CD4-positive, alpha-beta T cell treated with Interleukin-4 for 1 hour (primary cell): ENCODE measurements around the gene CLCN6.
A peak's percentile ranks its signal among the peaks of the same experiment; 100 is the strongest.

Experiments
- DNase-seq, 2 donors: peaks; one replicate each; pipeline ENCODE4 v3.0.0-alpha.2; 2020 to 2022

Gene CLCN6

DNA sequence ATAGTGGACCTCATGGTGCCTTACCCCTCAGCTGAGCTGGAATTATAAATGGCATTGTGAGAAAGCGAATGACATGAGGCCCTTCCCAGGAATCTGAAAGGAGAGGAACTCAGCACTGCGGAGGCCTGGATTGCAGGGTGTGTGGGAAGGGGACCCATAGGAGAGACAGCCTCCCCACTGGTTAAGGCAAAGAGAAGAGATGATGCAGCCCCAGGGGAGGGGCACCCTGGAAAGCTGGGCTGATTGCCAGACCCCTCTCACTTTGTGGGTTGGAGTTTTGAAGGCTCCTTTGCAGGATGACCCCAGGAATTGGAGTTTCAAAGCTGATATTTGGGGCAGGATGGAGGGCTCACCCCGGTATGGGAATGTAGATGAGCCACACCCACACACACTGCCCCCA lies 50.7 kb downstream of the CLCN6 start:
- no peak for DNase-seq

- DNase-seq = no peak
These were observed 51.3 kb downstream of the CLCN6 start for GRCh38 chr1:11857164-11857851.

GRCh38 chr1:11858158-11858557 lies 52.2 kb downstream of the CLCN6 start:
- no peak for DNase-seq

DNA sequence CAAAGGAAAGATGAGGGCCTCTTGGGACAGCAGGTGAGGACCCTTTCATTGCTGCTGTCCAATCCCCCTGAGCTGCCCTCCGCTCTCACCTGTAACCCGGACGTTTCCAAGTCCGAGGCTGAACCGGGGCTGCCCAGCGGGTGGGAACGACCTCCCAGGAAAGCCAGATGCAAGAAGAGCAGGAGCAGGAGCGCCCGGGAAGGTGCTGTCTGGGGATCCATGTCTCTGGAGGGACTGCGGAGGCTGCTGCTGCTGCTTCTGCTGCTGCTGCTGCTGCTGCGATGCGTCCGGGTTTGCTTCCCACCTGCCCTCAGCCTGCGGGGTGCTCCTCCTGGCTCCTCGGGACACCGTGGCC lies 52.6 kb downstream of the CLCN6 start, which contains the start of gene NPPB:
Gene NPPB (minus strand): TSS at position 333 of the 355 bp plus-strand sequence. CDS start 112 bp downstream, at position 221.
- DNase-seq = no peak

DNA sequence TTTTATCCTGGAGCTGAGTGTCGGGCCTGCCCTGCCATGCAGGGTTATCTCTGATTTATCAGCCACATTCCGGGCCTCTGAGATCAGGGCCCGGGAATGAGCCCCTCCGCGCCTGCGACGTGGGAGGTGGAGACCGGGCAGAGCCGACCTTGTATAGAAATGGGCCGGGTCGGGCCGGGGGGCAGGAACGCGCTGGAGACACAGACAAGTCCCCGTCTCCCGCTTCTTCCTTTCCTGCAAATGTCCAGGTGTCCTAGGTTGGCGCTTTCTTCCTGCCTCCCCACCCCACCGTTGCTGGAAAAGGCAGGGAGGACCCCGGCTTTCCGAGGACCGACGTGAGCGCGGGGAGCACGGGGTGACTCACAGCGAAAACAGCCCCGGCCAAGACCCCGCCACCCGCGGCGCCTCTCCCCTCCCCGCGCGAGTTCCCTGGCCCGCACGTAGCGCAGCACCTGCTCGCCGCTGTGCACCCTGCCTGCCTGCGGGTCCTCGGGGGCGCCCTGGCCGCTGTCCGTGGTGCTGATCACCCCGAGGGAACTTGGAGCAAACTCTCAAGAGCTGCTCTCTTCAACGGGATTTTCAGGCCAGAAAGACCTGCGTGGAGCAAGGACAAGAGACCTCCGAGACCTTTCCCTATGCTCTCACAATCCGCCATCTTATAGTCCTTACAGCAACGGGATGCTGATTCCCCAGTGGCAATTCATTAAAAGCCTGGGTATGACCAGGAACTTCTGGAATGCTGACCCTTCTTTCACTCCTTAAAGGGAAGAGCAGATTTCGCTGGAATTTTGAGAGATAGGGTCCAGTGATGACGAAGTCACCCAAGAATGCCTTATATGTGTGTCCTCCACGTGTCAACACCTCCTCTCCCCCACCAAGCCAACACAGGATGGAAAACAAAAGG lies 53.2 kb downstream of the CLCN6 start:
- DNase-seq = peak; percentile 50 to 57

- DNase-seq = no peak
These were observed 54.1 kb downstream of the CLCN6 start for GRCh38 chr1:11860083-11860482.

DNA sequence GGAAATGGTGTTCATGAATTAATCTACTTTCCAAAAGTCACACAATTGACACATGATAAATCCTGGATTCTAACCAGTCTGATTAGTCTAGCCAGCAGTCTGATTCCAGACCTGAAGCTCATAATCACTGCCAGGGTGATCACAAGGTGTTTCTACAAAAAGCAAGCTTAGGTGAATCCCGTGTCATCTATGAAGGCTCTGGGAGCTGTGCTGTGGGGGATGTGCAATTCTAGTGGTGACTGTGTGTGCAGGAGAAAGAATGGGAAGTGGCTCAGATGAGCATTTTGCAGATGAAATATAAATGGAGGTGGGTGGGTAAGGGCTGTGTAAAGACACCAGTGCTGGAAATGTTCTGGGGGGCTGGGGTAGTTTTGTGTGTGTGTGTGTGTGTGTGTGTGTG lies 54.6 kb downstream of the CLCN6 start:
- no peak for DNase-seq

DNA sequence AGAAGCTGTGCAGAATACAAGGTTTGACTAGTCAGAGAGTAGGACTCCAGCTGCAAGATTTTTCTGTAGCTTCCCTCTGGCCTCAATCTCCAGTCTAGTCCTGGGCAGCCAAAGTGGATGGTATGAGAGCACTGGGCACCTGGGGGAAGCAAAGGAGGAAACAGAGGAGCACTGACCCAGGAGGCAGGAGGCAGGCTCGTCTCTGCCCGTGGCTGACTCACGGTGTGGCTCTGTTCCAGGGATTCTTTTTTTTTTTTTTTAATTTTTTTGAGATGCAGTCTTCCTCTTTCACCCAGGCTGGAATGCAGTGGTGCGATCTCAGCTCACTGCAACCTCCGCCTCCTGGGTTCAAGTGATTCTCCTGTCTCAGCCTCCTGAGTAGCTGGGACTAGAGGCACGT lies 56.9 kb downstream of the CLCN6 start:
- DNase-seq = no peak

- DNase-seq = no peak
These were observed 62.5 kb downstream of the CLCN6 start for GRCh38 chr1:11868331-11868980.

DNA sequence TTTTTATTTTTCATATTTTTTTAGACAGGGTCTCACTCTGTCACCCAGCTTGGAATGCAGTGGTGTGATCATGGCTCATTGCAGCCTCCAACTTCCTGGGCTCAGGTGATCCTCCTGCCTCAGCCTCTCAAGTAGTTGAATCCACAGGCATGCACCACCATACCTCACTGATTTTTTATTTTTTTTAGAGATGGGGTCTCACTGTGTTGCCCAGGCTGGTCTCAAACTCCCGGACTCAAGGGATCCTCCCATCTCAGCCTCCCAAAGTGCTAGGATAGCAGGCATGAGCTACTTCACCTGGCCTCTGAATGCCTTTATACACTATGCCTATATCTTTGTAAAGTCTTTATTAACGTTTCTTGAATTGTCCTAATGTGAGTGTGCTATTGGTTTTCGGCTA lies 63.1 kb downstream of the CLCN6 start:
- DNase-seq = no peak

GRCh38 chr1:11869650-11870207 lies 63.7 kb downstream of the CLCN6 start:
- DNase-seq = no peak

DNA sequence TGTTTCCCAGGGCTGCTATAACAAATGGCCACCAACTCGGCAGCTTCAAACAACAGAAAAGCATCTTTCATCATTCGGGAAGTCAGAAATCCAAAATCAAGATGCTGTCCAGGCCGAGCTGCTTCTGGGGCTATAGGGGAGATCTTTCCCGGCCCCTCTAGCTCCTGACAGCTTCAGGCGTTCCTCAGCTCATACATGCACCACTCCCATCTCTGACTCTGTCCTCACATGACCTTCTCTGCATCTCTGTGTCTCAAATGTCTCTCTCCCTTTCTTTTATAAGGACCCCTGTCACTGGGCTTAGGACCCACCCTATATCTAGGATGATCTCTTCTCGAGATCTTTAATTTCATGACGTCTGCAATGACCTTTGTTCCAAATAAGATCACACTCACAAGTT lies 66.6 kb downstream of the CLCN6 start:
- DNase-seq = no peak

DNA sequence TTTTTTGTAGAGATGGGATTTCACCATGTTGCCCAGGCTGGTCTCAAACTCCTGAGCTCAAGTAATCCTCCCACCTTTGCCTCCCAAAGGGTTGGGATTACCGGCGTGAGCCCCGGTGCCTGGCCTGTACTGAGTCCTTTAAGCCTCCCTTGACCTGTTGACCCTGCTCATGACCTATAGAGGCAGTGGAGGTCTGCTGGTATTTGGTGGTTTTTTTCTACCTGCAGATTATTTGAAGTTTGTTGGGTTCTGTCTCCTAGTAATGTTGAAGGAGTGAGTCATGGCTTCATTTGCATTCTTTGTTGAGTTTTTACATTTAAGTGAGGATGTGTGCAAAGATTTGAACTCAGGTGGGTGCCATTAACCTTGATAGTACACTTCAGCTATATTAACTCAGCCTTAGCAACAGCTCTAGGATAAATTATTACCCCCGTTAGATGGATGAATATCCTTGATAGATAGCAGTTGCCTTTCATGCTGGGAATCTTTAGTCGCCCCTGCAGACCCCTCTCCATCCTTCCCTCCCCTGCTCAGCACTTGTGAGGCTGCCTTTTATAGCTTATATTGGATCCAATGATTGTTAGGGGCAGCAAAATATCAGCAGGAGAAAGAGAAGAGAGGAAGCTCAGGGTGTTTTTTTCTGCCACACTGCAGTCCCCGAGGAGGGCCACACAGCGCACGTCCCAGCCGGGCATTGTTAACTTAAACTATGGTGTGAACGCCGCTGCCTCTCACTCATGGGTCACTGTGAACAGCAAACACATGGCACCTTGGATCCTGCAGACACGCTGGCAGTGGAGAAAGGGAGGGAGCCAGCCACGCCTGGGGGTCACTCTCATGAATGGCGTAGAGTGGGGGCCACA lies 67.6 kb downstream of the CLCN6 start:
- no peak for DNase-seq

DNA sequence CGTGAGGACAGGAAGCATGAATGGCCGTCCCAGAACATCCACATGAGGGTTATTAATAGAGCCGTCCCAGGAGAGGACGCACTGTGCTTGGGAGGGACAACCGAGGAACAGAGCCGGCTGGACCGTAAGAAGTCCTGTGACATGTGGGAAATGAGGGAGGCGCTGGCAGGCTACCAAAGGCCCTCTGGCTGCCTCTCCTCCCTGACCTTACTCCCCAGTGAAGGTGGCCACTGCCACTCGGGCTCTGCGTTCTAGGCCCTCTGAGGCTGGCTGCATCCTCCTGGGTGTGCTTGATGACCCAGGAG lies 68.2 kb downstream of the CLCN6 start:
- no peak for DNase-seq

- DNase-seq = no peak
These were observed 68.6 kb downstream of the CLCN6 start for GRCh38 chr1:11874624-11875023.

- no peak for DNase-seq
These were observed 69.1 kb downstream of the CLCN6 start for GRCh38 chr1:11875094-11875493.

GRCh38 chr1:11877074-11877473 lies 71.1 kb downstream of the CLCN6 start:
- DNase-seq = no peak

DNA sequence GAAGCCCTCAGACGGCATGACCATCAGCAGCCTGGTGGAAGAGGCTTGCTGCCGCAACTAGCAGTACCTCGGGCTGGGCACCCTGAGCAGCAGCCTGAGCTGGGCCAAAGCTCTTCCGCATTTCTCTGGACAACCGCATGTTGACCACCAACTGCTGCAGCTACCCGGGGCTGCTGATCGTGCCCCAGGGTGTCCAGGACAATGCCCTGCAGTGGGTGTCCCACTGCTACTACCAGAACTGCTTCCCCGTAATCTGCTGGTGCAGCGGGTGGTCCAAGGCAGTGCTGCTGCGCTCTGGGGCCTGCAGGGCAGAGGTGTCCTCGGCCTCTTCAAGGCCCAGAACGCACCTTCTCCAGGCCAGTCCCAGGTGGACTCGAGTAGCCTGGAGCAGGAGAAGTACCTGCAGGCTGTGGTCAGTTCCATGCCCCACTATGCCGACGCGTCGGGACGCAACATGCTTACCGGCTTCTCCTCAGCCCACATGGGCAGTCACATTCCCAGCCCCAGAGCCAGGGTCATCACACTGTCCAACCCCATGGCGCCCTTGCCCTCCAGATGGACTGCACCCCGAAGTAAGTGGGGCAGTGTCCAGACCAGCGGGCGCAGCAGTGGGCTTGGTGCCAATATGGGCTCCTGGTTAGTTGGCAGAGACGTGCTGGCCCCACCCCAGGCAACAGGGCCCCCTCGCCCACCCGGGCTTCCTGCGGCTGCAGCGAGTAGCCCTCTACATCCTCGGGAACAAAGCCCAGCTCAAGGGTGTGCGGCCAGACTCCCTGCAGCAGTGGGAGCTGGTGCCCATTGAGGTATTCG lies 72.3 kb downstream of the CLCN6 start:
- no peak for DNase-seq

DNA sequence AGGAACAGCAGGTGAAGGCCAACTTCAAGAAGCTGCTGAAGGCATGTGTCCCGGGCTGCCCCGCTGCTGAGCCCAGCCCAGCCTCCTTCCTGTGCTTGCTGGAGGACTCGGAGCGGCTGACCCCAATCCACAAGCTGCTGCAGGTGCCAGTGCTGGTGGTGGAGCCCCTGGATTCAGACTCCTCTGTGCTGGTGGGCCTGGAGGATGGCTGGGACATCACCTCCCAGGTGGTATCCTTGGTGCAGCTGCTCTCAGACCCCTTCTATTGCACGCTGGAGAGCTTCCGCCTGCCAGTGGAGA lies 72.8 kb downstream of the CLCN6 start:
- DNase-seq = no peak

DNA sequence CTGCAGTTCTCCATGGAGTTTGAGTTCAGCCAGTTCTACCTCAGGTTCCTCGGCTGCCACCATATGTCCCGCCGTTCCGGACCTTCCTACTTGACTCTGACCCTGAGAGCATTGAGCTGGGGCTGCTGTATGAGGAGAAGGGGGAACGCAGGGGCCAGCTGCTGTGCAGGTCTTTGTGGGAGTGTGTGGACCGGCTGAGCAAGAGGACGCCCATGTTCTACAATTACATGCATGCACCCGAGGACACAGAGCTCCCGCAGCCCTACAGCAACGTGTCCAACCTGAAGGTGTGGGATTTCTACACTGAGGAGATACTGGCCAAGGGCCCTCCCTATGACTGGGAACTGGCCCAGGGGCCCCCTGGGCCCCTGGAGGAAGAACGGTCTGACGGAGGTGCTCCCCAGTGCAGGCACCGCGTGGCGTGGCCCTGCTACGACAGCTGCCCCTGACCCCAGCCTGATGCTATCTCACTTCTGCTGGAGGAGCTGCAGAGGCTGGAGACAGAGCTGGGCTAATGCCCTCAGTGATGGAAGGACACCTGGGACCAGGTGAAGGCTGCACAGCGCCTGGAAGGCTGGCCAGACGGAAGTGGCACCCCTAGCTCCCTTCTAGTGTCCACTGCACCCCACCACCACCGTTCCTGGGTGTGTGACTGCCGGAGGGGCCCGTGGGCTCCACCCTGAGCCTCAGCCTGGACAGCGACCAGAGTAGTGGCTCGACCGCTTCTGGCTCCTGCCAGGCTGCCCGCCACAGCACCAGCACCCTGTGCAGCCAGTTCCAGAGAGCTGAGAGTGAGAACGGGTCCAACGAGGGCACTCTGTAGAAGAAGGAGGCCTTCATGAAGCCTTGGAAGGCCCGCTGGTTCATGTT lies 73.6 kb downstream of the CLCN6 start:
- no peak for DNase-seq

DNA sequence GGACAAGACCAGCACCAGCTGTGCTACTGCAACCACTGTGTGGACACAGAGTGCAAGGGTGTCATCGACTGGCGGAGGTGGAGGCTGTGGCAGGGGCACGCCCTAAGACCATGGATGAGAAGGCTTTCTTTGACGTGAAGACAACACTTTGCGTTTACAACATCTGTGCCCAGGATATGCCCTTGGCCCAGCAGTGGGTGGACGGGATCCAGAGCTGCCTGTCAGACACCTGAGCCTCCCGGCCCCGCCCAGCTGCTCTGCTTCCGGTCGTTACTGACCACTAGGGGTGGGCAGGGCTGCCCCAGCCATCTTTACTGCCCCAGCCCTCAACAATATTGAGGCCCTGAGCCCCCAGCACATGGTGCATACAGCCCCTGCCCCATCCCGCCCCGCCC lies 74.2 kb downstream of the CLCN6 start:
- no peak for DNase-seq
